SK-N-SH treated with all-trans-retinoic acid at 6 μM for 48 hours (cell line): Measurements from ENCODE around the gene EPB41L4A.

Source experiments
- ARNTL ChIP-seq: fragments of 450-650 bp; formaldehyde crosslinking; IDR thresholded peaks from 2 replicates; pipeline ENCODE4 v1.5.0; 2020; ENCODE audit warnings: low read depth, mild to moderate bottlenecking, moderate library complexity, borderline replicate concordance
- CREB5 ChIP-seq: fragments of 250-450 bp; sonication (Bioruptor Pico); IDR thresholded peaks from 2 replicates; pipeline ENCODE4 v1.5.1; 2020; ENCODE audit warnings: low read depth, mild to moderate bottlenecking, moderate library complexity
- CSDC2 ChIP-seq: fragments of 250-450 bp; sonication (Bioruptor Pico); IDR thresholded peaks from 2 replicates; pipeline ENCODE4 v1.5.0; 2020; ENCODE audit warnings: mild to moderate bottlenecking, moderate library complexity
- CSRNP3 ChIP-seq: fragments of 250-450 bp; sonication (Bioruptor Pico); IDR thresholded peaks from 2 replicates; pipeline ENCODE4 v1.5.1; 2021; ENCODE audit warnings: mild to moderate bottlenecking, moderate library complexity
- GLIS3 ChIP-seq: fragments of 250-450 bp; sonication (Bioruptor Pico); IDR thresholded peaks from 2 replicates; pipeline ENCODE4 v1.5.0; 2020; ENCODE audit warnings: mild to moderate bottlenecking, moderate library complexity
- ISL1 ChIP-seq: fragments of 250-450 bp; sonication (Bioruptor Pico); IDR thresholded peaks from 2 replicates; pipeline ENCODE4 v2.1.2; 2022; ENCODE audit warnings: mild to moderate bottlenecking, moderate library complexity
- OSR1 ChIP-seq: fragments of 250-450 bp; sonication (Bioruptor Pico); IDR thresholded peaks from 2 replicates; pipeline ENCODE4 v1.8.0; 2022; ENCODE audit warnings: moderate library complexity, mild to moderate bottlenecking, inconsistent platforms
- PATZ1 ChIP-seq: fragments of 250-450 bp; sonication (Bioruptor Pico); IDR thresholded peaks from 2 replicates; pipeline ENCODE4 v1.8.0; 2020; ENCODE audit warnings: mild to moderate bottlenecking, moderate library complexity, borderline replicate concordance
- POU6F1 ChIP-seq: fragments of 250-450 bp; sonication (Bioruptor Pico); IDR thresholded peaks from 2 replicates; pipeline ENCODE4 v1.8.0; 2021; ENCODE audit warnings: low read depth, mild to moderate bottlenecking, moderate library complexity, borderline replicate concordance
- SNAI2 ChIP-seq: fragments of 250-450 bp; sonication (Bioruptor Pico); IDR thresholded peaks from 2 replicates; pipeline ENCODE4 v1.5.0; 2020; ENCODE audit warnings: mild to moderate bottlenecking, moderate library complexity
- TOX ChIP-seq: fragments of 250-450 bp; sonication (Bioruptor Pico); IDR thresholded peaks from 2 replicates; pipeline ENCODE4 v1.8.0; 2021; ENCODE audit warnings: mild to moderate bottlenecking, moderate library complexity, borderline replicate concordance
- ZFP3 ChIP-seq: fragments of 250-450 bp; sonication (Bioruptor Pico); IDR thresholded peaks from 2 replicates; pipeline ENCODE4 v1.5.0; 2020; ENCODE audit warnings: mild to moderate bottlenecking, moderate library complexity
- ZNF565 ChIP-seq: fragments of 450-650 bp; formaldehyde crosslinking; conservative IDR thresholded peaks from 2 replicates; pipeline ENCODE4 v1.5.0; 2020; ENCODE audit warnings: low read depth, mild to moderate bottlenecking, moderate library complexity
- ZNF70 ChIP-seq: fragments of 450-650 bp; formaldehyde crosslinking; IDR thresholded peaks from 2 replicates; pipeline ENCODE4 v1.5.0; 2020; ENCODE audit warnings: mild to moderate bottlenecking, moderate library complexity

- TF ChIP-seq CSDC2 (CRISPR knock-in tag) (no peak), PATZ1 (no peak), CREB5 (no peak), ZNF565 (CRISPR knock-in tag) (no peak), ISL1 (no peak), ARNTL (CRISPR knock-in tag) (no peak), CSRNP3 (CRISPR knock-in tag) (no peak), SNAI2 (CRISPR knock-in tag) (no peak), OSR1 (CRISPR knock-in tag) (no peak), ZFP3 (CRISPR knock-in tag) (no peak), ZNF70 (CRISPR knock-in tag) (no peak), POU6F1 (CRISPR knock-in tag) (no peak), TOX (no peak), GLIS3 (CRISPR knock-in tag) (no peak)
Measured at GRCh38 chr5:112346411-112347044, 72.5 kb downstream of the EPB41L4A start.
